HepG2 (cell line): ENCODE results near the gene PLA2G4B. TPM values are rescaled to one million over a fixed set of nuclear protein-coding genes. Genes with fewer than 3 reads are reported as not detected.

Experiments used
- ATAC-seq: fragments of 200-7000 bp; cut with Tn5 transposase; 3 replicates; pipeline ENCODE4 v1.9.1; 2020; ENCODE audit warnings: mild to moderate bottlenecking, moderate library complexity
- BruUV-seq: library from RNA; stranded (reverse); fragments of 400-500 nt; replicated peaks from 2 replicates; lab custom pipeline; 2021; lab: Mats Ljungman, UMichigan
- CTCF ChIA-PET: fragments of 300-600 bp; formaldehyde crosslinking; extraction: SDS; loops from one replicate; lab custom pipeline; 2021; ENCODE audit warnings: low total read pairs, inconsistent platforms, low intra/inter-chr PET ratio; lab: Yijun Ruan, JAX
- POLR2A ChIA-PET: fragments of 350-600 bp; sonication (Branson Sonifier 250); formaldehyde crosslinking; loops from one replicate; lab custom pipeline; 2020; ENCODE audit warnings: antibody characterized with exemption, inconsistent platforms; lab: Yijun Ruan, JAX
- DNase-seq: peaks from one replicate; pipeline ENCODE4 v3.0.0-alpha.2; 2015; ENCODE audit warnings: low spot score
- FAIRE-seq: peaks from 3 replicates; lab custom pipeline; 2011; peaks lifted over from hg19 to GRCh38; lab: Jason Lieb, UNC
- H2AFZ ChIP-seq: one replicate; pipeline ENCODE4 v1.6.1; 2011; ENCODE audit warnings: low read length, inconsistent platforms
- H3K27ac ChIP-seq: fragments of 300-600 bp; 3 replicates; pipeline ENCODE4 v1.8.0; 2011; ENCODE audit warnings: mixed run types, mild to moderate bottlenecking, mixed read lengths, low read length, inconsistent platforms; ENCODE audit not compliant: insufficient read depth; ENCODE audit errors: extremely low read length
- H3K27me3 ChIP-seq, 2 experiments: fragments of 200-600 bp in 1 of 2; 2 replicates in 1 of 2; 3 replicates in 1 of 2; pipeline versions ENCODE4 v1.6.0 to v1.8.0; 2011; ENCODE audit warnings: low read length in 2 of 2, mild to moderate bottlenecking in 2 of 2, moderate library complexity in 2 of 2, inconsistent platforms in 1 of 2; ENCODE audit not compliant: insufficient read depth in 2 of 2, control insufficient read depth in 1 of 2
- H3K36me3 ChIP-seq, 2 experiments: fragments of 200-600 bp in 1 of 2; replicated peaks in 1 of 2; 2 replicates in 1 of 2; 3 replicates in 1 of 2; pipeline versions ENCODE4 v1.5.1 to v1.8.0; 2011; ENCODE audit warnings: low read length in 2 of 2, inconsistent platforms in 1 of 2; ENCODE audit not compliant: insufficient read depth in 2 of 2, control insufficient read depth in 1 of 2
- H3K4me1 ChIP-seq: 2 replicates; pipeline ENCODE4 v1.5.1; 2012; ENCODE audit warnings: low read length, inconsistent platforms; ENCODE audit not compliant: insufficient read depth
- H3K4me2 ChIP-seq: 2 replicates; pipeline ENCODE4 v1.6.0; 2011; ENCODE audit warnings: low read depth, low read length, inconsistent platforms
- H3K4me3 ChIP-seq, 3 experiments: fragments of 200-600 bp in 1 of 3; sonication (generic), shearing (Covaris generic) in 1 of 3; replicated peaks in 1 of 3; 2 replicates each; pipeline ENCODE4 v1.5.1; 2011 to 2016; ENCODE audit warnings: low read length in 3 of 3, inconsistent platforms in 2 of 3, low read depth in 2 of 3, mild to moderate bottlenecking in 2 of 3, control low read depth in 1 of 3, mixed read lengths in 1 of 3; ENCODE audit not compliant: insufficient read depth in 1 of 3
- H3K79me2 ChIP-seq: one replicate; pipeline ENCODE4 v1.6.1; 2011; ENCODE audit warnings: low read length, inconsistent platforms; ENCODE audit not compliant: insufficient read depth
- H3K9ac ChIP-seq: 2 replicates; pipeline ENCODE4 v1.6.0; 2011; ENCODE audit warnings: mild to moderate bottlenecking, low read depth, low read length, inconsistent platforms; ENCODE audit not compliant: insufficient read depth
- H3K9me3 ChIP-seq: 2 replicates; pipeline ENCODE4 v1.5.1; 2012; ENCODE audit warnings: mild to moderate bottlenecking, low read length
- H4K20me1 ChIP-seq: 2 replicates; pipeline ENCODE4 v1.6.0; 2011; ENCODE audit warnings: inconsistent platforms, mild to moderate bottlenecking, low read length, moderate library complexity; ENCODE audit not compliant: insufficient read depth
- JUN ChIP-seq: sonication (generic); formaldehyde crosslinking; IDR thresholded peaks from 2 replicates; pipeline ENCODE4 v1.4.0; 2020; ENCODE audit warnings: mild to moderate bottlenecking, missing genetic modification reagents
- KIAA2018 ChIP-seq: sonication (generic); formaldehyde crosslinking; IDR thresholded peaks from 2 replicates; pipeline ENCODE4 v1.5.0; 2020; ENCODE audit warnings: mild to moderate bottlenecking, missing genetic modification reagents, borderline replicate concordance
- whole genome bisulfite sequencing: methylation state at CpG from one replicate; pipeline ENCODE4 v1.1.6; 2017; ENCODE audit warnings: low lambda C conversion rate; 5-methylcytosine and 5-hydroxymethylcytosine counted together
- in situ Hi-C: cut with HindIII; loops from 2 replicates; pipeline ENCODE4 v1.10.0; 2017; ENCODE audit warnings: low pct_unique_long_range_greater_than_20kb; ENCODE audit not compliant: extremely low pct_ligation_motif_present
- intact Hi-C: fragments of 100-400 bp; cut with micrococcal nuclease; formaldehyde crosslinking; loops from one replicate; pipeline ENCODE4 v1.10.0; 2022; ENCODE audit not compliant: unreplicated experiment
- polyA plus RNA-seq, 8 experiments: library from polyadenylated mRNA; depleted of rRNA in 3 of 8; stranded (reverse) in 7 of 8; unstranded in 1 of 8; fragments of >200 nt; fragmentation: Illumina TruSeq in 4 of 8; extraction: Trizol in 4 of 8; gene quantifications; 2 replicates each; pipeline versions ENCODE4 v1.2.1 to v1.2.3, GENCODE V29; 2011 to 2016; ENCODE audit warnings: low read depth in 4 of 8, missing spikeins in 1 of 8, mixed read lengths in 1 of 8; ENCODE audit not compliant: insufficient read depth in 1 of 8
- total RNA-seq, 5 experiments: library from RNA; depleted of rRNA; stranded (reverse); fragments of >200 nt; fragmentation: Illumina TruSeq; extraction: Trizol; gene quantifications; 2 replicates each; pipeline ENCODE4 v1.2.3, GENCODE V29; 2016; ENCODE audit warnings: low read depth in 1 of 5

The PLA2G4B gene
- total and polyA plus RNA-seq, 2 of the 13 experiments (the other 11 are each of a cell fraction or from before 2014, with no cell fraction given): 5.1 to 8.0 TPM

DNA sequence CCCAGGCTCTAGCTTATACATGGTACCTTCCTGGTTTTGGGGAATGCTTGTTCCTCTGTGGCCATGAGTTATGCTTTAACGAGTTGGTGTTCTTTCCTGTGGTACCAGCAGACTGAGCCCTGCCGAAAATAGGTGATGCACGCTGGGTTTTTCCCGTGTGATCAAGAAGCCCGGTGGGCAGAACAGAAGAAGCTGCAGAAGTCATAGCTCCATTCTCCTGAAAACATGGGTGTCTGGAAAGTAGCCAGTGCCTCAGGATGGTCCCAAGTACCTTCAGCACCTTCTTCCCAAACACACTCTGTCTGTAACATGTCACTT is 39.2 kb upstream of the PLA2G4B start:
- Histone ChIP-seq H3K79me2 (no peaks in the 10 kb centered on the region), H3K27ac (no peak overlapping the region), H3K4me2 (peak overlapping the region; percentile 23), H4K20me1 (no peaks in the 10 kb centered on the region), H2AFZ (no peak overlapping the region), H3K9ac (no peak overlapping the region), H3K4me3 (no peak overlapping the region), H3K36me3 (no peaks in the 10 kb centered on the region), H3K9me3 (no peaks in the 10 kb centered on the region), H3K4me1 (peaks cover 37% of the 10 kb centered on the region), H3K27me3 (no peaks in the 10 kb centered on the region)
- in situ Hi-C loops: no loop called here
- ATAC-seq (no peak), FAIRE-seq (no peak), DNase-seq (no peak)
- ChIA-PET CTCF (no interaction called here), POLR2A (no interaction called here)
- BruUV-seq: no TSS peak
- TF ChIP-seq JUN (CRISPR knock-in tag): no peak
- TF ChIP-seq KIAA2018 (CRISPR knock-in tag): no peak
- intact Hi-C loops: no loop called here
- 77% methylated on average over 4 of the region's 5 CpGs for WGBS
